WERI-Rb-1 (cell line): ENCODE measurements around the gene CCL5.

Source experiments
- DNase-seq: peaks from one replicate; pipeline ENCODE4 v3.0.0-alpha.2; 2020
- H3K27ac ChIP-seq: fragments of 250-450 bp; sonication (Bioruptor Pico); 2 replicates; pipeline ENCODE4 v1.5.1; 2020; ENCODE audit warnings: mild to moderate bottlenecking, moderate library complexity
- H3K27me3 ChIP-seq: fragments of 250-450 bp; sonication (Bioruptor Pico); 2 replicates; pipeline ENCODE4 v1.5.1; 2021; ENCODE audit warnings: mild to moderate bottlenecking, low read depth, moderate library complexity; ENCODE audit not compliant: insufficient read depth, severe bottlenecking
- H3K36me3 ChIP-seq: fragments of 250-450 bp; sonication (Bioruptor Pico); 2 replicates; pipeline ENCODE4 v1.5.1; 2020; ENCODE audit warnings: mild to moderate bottlenecking, moderate library complexity
- H3K4me3 ChIP-seq: 2 replicates; pipeline ENCODE4 v1.5.1; 2011; ENCODE audit warnings: low read depth, mild to moderate bottlenecking, control low read depth, low read length
- H3K9me3 ChIP-seq: fragments of 250-450 bp; sonication (Bioruptor Pico); 2 replicates; pipeline ENCODE4 v1.5.1; 2021; ENCODE audit warnings: mild to moderate bottlenecking, moderate library complexity; ENCODE audit not compliant: severe bottlenecking
- CTCF ChIP-seq: IDR thresholded peaks from 2 replicates; pipeline ENCODE4 v1.5.1; 2011; ENCODE audit warnings: low read depth, mild to moderate bottlenecking, control low read depth, inconsistent platforms, low read length

CCL5 gene

GRCh38 chr17:35917519-35918213 lies 37.5 kb upstream of the CCL5 start:
- H3K36me3 ChIP-seq, result no peaks in the 10 kb centered on the region
- H3K27me3 ChIP-seq, result no peaks in the 10 kb centered on the region
- no peaks in the 10 kb centered on the region for H3K9me3 ChIP-seq
- no peak for TF ChIP-seq CTCF
- H3K4me3 ChIP-seq, result no peak overlapping the region
- no peak for DNase-seq
- no peak overlapping the region for H3K27ac ChIP-seq

GRCh38 chr17:35915153-35915964 lies 35.2 kb upstream of the CCL5 start:
- H3K9me3 ChIP-seq, result no peaks in the 10 kb centered on the region
- H3K27ac ChIP-seq, result no peak overlapping the region
- peak; percentile 9 for DNase-seq
- TF ChIP-seq CTCF, result no peak
- H3K4me3 ChIP-seq, result no peak overlapping the region
- H3K27me3 ChIP-seq, result no peaks in the 10 kb centered on the region
- no peaks in the 10 kb centered on the region for H3K36me3 ChIP-seq

GRCh38 chr17:35914354-35914753 lies 34.2 kb upstream of the CCL5 start:
- Histone ChIP-seq H3K9me3 (no peaks in the 10 kb centered on the region), H3K27me3 (no peaks in the 10 kb centered on the region), H3K27ac (no peak overlapping the region), H3K4me3 (no peak overlapping the region), H3K36me3 (no peaks in the 10 kb centered on the region)
- TF ChIP-seq CTCF, result no peak
- no peak for DNase-seq

GRCh38 chr17:35913609-35914008 lies 33.4 kb upstream of the CCL5 start:
- Histone ChIP-seq H3K27me3 (no peaks in the 10 kb centered on the region), H3K27ac (no peak overlapping the region), H3K4me3 (no peak overlapping the region), H3K9me3 (no peaks in the 10 kb centered on the region), H3K36me3 (no peaks in the 10 kb centered on the region)
- no peak for DNase-seq
- TF ChIP-seq CTCF, result no peak

GRCh38 chr17:35912942-35913341 lies 32.8 kb upstream of the CCL5 start:
- Histone ChIP-seq H3K27ac (no peak overlapping the region), H3K4me3 (no peak overlapping the region), H3K36me3 (no peaks in the 10 kb centered on the region), H3K27me3 (no peaks in the 10 kb centered on the region), H3K9me3 (no peaks in the 10 kb centered on the region)
- no peak for DNase-seq
- no peak for TF ChIP-seq CTCF
